Smooth muscle cell (in vitro differentiated cells): Measurements from ENCODE around the gene KCNQ2. TPM values are rescaled to one million over a fixed set of nuclear protein-coding genes. Genes with fewer than 3 reads are reported as not detected.
A peak's percentile ranks its signal among the peaks of the same experiment; 100 is the strongest.

Source experiments
- DNase-seq: peaks from one replicate; lab custom pipeline; 2025; ENCODE audit not compliant: unreplicated experiment; lab: John Stamatoyannopoulos, UW
- H2AFZ ChIP-seq: fragments of 200-600 bp; sonication (generic); 2 replicates; pipeline ENCODE4 v1.6.0; 2016; ENCODE audit warnings: antibody characterized with exemption, low read depth, mild to moderate bottlenecking
- H3F3A ChIP-seq: fragments of 200-600 bp; sonication (generic); 2 replicates; pipeline ENCODE4 v1.6.0; 2017; ENCODE audit warnings: antibody characterized with exemption, low read depth
- H3K27ac ChIP-seq: fragments of 200-600 bp; sonication (generic); 2 replicates; pipeline ENCODE4 v1.5.1; 2016; ENCODE audit warnings: low read depth, mild to moderate bottlenecking
- H3K27me3 ChIP-seq: fragments of 200-600 bp; sonication (generic); 2 replicates; pipeline ENCODE4 v1.6.1; 2016; ENCODE audit warnings: low read depth, mild to moderate bottlenecking
- H3K36me3 ChIP-seq: fragments of 200-600 bp; sonication (generic); 2 replicates; pipeline ENCODE4 v1.5.1; 2016; ENCODE audit warnings: low read depth
- H3K4me1 ChIP-seq: fragments of 200-600 bp; sonication (generic); 2 replicates; pipeline ENCODE4 v1.5.1; 2016; ENCODE audit warnings: low read depth
- H3K4me2 ChIP-seq: fragments of 200-600 bp; sonication (generic); 2 replicates; pipeline ENCODE4 v1.6.0; 2016; ENCODE audit warnings: mild to moderate bottlenecking
- H3K4me3 ChIP-seq: fragments of 200-600 bp; sonication (generic); 2 replicates; pipeline ENCODE4 v1.5.1; 2016; ENCODE audit warnings: mild to moderate bottlenecking
- H3K79me2 ChIP-seq: fragments of 200-600 bp; sonication (generic); 2 replicates; pipeline ENCODE4 v1.6.0; 2016; ENCODE audit warnings: low read depth, mild to moderate bottlenecking
- H3K9ac ChIP-seq: fragments of 200-600 bp; sonication (generic); 2 replicates; pipeline ENCODE4 v1.6.0; 2016; ENCODE audit warnings: low read depth
- H3K9me3 ChIP-seq: fragments of 200-600 bp; sonication (generic); replicated peaks from 2 replicates; pipeline ENCODE4 v1.5.1; 2016; ENCODE audit warnings: low read depth
- H4K20me1 ChIP-seq: fragments of 200-600 bp; sonication (generic); 2 replicates; pipeline ENCODE4 v1.6.0; 2016; ENCODE audit warnings: low read depth
- CTCF ChIP-seq: fragments of 200-600 bp; sonication (generic); IDR thresholded peaks from 2 replicates; pipeline ENCODE4 v1.5.1; 2017; ENCODE audit warnings: borderline replicate concordance, mild to moderate bottlenecking, antibody characterized with exemption; ENCODE audit not compliant: insufficient read depth, poor library complexity, severe bottlenecking
- WGBS: methylation state at CpG from one replicate; pipeline ENCODE4 v1.1.7; 2016; ENCODE audit warnings: low lambda C conversion rate; 5-methylcytosine and 5-hydroxymethylcytosine counted together
- polyA plus RNA-seq: library from polyadenylated mRNA; unstranded; fragments of >200 nt; fragmentation: Nextera tagmentation; extraction: Ambion mirVana; gene quantifications from 2 replicates; pipeline ENCODE4 v1.2.1, GENCODE V29; 2016
- total RNA-seq: library from RNA; depleted of rRNA; stranded (reverse); fragments of >200 nt; gene quantifications from 2 replicates; pipeline ENCODE4 v1.2.3, GENCODE V29; 2014

The KCNQ2 gene
- total and polyA plus RNA-seq, 2 experiments from 2014 or later, result 5.1 to 5.7 TPM

- Histone ChIP-seq H3K27me3 (peaks cover 25% of the 10 kb centered on the region), H3K79me2 (no peaks in the 10 kb centered on the region), H3K4me1 (peaks cover 3% of the 10 kb centered on the region), H3K9me3 (no peaks in the 10 kb centered on the region), H2AFZ (no peak overlapping the region), H4K20me1 (no peaks in the 10 kb centered on the region), H3K27ac (no peak overlapping the region), H3K4me2 (no peak overlapping the region), H3K36me3 (no peaks in the 10 kb centered on the region), H3F3A (no peaks in the 10 kb centered on the region), H3K4me3 (no peak overlapping the region), H3K9ac (no peak overlapping the region)
- 91% methylated on average over 24 of the region's 24 CpGs for WGBS
- TF ChIP-seq CTCF, result no peak
- DNase-seq, result no peak
Observed at GRCh38 chr20:63500151-63500901, 27.9 kb upstream of the KCNQ2 start.

GRCh38 chr20:63499338-63499969 lies 27.0 kb upstream of the KCNQ2 start:
- Histone ChIP-seq H4K20me1 (no peaks in the 10 kb centered on the region), H2AFZ (no peak overlapping the region), H3K4me2 (peak overlapping the region; percentile 85), H3K27me3 (peaks cover 25% of the 10 kb centered on the region), H3K36me3 (no peaks in the 10 kb centered on the region), H3K27ac (no peak overlapping the region), H3K9ac (no peak overlapping the region), H3K9me3 (no peaks in the 10 kb centered on the region), H3K79me2 (no peaks in the 10 kb centered on the region), H3K4me3 (peak overlapping the region; percentile 42), H3F3A (no peaks in the 10 kb centered on the region), H3K4me1 (peaks cover 3% of the 10 kb centered on the region)
- TF ChIP-seq CTCF, result no peak
- no peak for DNase-seq
- WGBS, result 39% methylated on average over 17 of the region's 48 CpGs

- 0% methylated on average over 15 of the region's 58 CpGs for WGBS
- Histone ChIP-seq H3F3A (no peaks in the 10 kb centered on the region), H3K79me2 (no peaks in the 10 kb centered on the region), H3K27me3 (peaks cover 25% of the 10 kb centered on the region), H3K4me2 (peak within 1 kb of the TSS; percentile 85), H3K9me3 (no peaks in the 10 kb centered on the region), H3K36me3 (no peaks in the 10 kb centered on the region), H3K4me1 (peaks cover 3% of the 10 kb centered on the region), H3K4me3 (peak within 1 kb of the TSS; percentile 42), H3K9ac (no peak within 1 kb of the TSS), H2AFZ (no peak within 1 kb of the TSS), H3K27ac (no peak within 1 kb of the TSS), H4K20me1 (no peaks in the 10 kb centered on the region)
- peak; percentile 6 for TF ChIP-seq CTCF
- no peak for DNase-seq
Observed at GRCh38 chr20:63498960-63499337, 26.5 kb upstream of the KCNQ2 start, which contains the start of gene EEF1A2. TSS of gene EEF1A2 (minus strand) at chr20:63499083. CDS start at chr20:63497763, 1,320 bp downstream.
